BJ (cell line): ENCODE measurements around the gene GPR157. TPM values are rescaled to one million over a fixed set of nuclear protein-coding genes. Genes with fewer than 3 reads are reported as not detected.

ENCODE experiments used
- CTCF ChIA-PET: fragments of 350-600 bp; formaldehyde crosslinking; extraction: SDS; loops from one replicate; lab custom pipeline; 2021; ENCODE audit warnings: antibody characterized with exemption, inconsistent platforms; lab: Yijun Ruan, JAX
- POLR2A ChIA-PET: fragments of 300-600 bp; sonication (Branson Sonifier 250); formaldehyde crosslinking; extraction: SDS; loops from one replicate; lab custom pipeline; 2021; ENCODE audit warnings: antibody characterized with exemption; lab: Charles Lee
- DNase-seq: peaks from one replicate; pipeline ENCODE4 v3.0.0-alpha.2; 2011; ENCODE audit warnings: low read depth
- H3K27me3 ChIP-seq: 2 replicates; pipeline ENCODE4 v1.6.0; 2011; ENCODE audit warnings: low read length; ENCODE audit not compliant: control insufficient read depth, insufficient read depth
- H3K36me3 ChIP-seq: 2 replicates; pipeline ENCODE4 v1.5.1; 2011; ENCODE audit warnings: low read length; ENCODE audit not compliant: control insufficient read depth, insufficient read depth
- H3K4me3 ChIP-seq: 2 replicates; pipeline ENCODE4 v1.5.1; 2011; ENCODE audit warnings: low read depth, mild to moderate bottlenecking, control low read depth, low read length
- polyA plus RNA-seq: library from polyadenylated mRNA; depleted of rRNA; stranded (reverse); fragments of >200 nt; gene quantifications from 2 replicates; pipeline ENCODE4 v1.2.3, GENCODE V29; 2011
- TF ChIP-seq, protein P1 (sequence below): IDR thresholded peaks from 2 replicates; pipeline ENCODE4 v1.5.1; 2011; ENCODE audit warnings: low read depth, mild to moderate bottlenecking, control low read depth, inconsistent platforms, low read length, moderate library complexity; ENCODE audit not compliant: insufficient read depth

Gene GPR157
- polyA plus RNA-seq, 1 experiment = 2.5 TPM

DNA sequence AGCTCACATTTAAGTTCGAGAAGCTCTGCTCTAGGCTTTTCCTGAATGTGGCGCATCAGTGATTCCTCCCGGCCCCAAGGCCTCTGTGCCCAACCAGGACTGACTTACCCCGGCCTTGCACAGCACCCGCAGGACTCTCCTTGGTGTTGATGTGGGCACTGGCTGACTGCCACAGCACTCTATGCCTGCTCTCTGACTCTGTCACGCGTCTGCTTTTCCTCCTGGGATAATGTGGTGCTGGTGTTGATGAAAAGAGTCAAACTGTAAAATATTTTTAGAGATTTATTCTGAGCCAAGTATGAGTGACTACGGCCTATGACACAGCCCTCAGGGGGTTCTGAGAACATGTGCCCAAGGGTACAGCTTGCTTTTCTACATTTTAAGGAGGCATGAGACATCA is 44.0 kb downstream of the GPR157 start:
- ChIA-PET CTCF (interaction anchor here (0.8 to 2.5 kb wide), 3 partner anchors 10 to 26 kb away, joined by 4 to 8 read pairs (median 4); no protein-coding TSS in a partner anchor), POLR2A (no interaction called here)
- TF ChIP-seq, protein P1, sequence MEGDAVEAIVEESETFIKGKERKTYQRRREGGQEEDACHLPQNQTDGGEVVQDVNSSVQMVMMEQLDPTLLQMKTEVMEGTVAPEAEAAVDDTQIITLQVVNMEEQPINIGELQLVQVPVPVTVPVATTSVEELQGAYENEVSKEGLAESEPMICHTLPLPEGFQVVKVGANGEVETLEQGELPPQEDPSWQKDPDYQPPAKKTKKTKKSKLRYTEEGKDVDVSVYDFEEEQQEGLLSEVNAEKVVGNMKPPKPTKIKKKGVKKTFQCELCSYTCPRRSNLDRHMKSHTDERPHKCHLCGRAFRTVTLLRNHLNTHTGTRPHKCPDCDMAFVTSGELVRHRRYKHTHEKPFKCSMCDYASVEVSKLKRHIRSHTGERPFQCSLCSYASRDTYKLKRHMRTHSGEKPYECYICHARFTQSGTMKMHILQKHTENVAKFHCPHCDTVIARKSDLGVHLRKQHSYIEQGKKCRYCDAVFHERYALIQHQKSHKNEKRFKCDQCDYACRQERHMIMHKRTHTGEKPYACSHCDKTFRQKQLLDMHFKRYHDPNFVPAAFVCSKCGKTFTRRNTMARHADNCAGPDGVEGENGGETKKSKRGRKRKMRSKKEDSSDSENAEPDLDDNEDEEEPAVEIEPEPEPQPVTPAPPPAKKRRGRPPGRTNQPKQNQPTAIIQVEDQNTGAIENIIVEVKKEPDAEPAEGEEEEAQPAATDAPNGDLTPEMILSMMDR = no peak

DNA sequence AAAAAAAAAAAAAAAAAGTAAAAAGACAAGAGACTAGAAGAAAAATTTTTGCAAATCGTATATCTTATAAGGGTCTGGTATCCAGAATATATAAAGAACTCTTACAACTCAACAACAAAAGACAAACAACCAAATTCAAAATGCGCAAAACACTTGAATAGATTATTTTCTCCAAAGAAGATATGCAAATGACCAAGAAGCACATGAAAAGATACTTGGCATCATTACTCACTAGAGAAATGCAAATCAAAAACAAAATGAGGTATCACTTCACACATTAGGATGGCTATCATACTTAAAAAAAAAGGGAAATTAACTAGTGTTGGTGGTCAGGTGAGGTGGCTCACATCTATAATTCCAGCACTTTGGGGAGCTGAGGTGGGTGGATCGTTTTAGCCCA is 47.4 kb downstream of the GPR157 start:
- Histone ChIP-seq H3K4me3 (no peak overlapping the region), H3K36me3 (no peaks in the 10 kb centered on the region), H3K27me3 (no peaks in the 10 kb centered on the region; the same call in 1 of the 2 replicates)
- POLR2A ChIA-PET = interaction anchor here (0.6 kb wide), 2 partner anchors 76 to 98 kb away, joined by 3 to 9 read pairs; no protein-coding TSS in a partner anchor
- TF ChIP-seq, protein P1 = no peak
- CTCF ChIA-PET = interaction anchor here (0.6 to 1.8 kb wide), 3 partner anchors 30 to 185 kb away, joined by 3 to 6 read pairs (median 4); no protein-coding TSS in a partner anchor
- DNase-seq = no peak

More for the DNA sequence above, 44.0 kb downstream of the GPR157 start:
- Histone ChIP-seq H3K4me3 (no peak overlapping the region), H3K36me3 (no peaks in the 10 kb centered on the region), H3K27me3 (peaks cover 5% of the 10 kb centered on the region)
- DNase-seq = no peak

DNA sequence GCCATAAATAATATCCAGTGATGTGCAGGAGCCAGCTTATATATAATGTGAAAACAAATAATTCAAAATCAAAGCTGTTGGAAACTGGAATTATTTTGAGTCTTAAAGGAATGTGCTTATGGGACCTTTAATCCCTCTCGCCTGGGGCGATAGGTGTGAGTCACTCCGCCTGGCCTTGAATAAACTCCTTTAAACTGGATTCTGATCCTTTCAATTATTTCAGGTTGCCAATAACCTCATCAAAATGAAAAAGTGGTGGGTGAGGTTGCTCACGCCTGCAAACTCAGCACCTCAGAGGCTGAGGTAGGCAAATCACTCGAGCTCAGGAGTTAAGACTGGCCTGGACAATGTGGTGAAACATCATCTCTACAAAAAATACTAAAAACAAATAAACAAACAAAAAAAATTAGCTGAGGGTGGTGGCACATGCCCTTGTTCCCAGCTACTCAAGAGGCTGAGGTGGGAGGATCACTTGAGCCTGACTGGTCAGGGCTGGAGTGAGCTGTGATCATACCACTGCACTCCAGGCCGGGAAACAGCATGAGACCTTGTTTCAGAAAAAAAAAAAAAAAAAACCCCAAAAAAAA is 48.1 kb downstream of the GPR157 start:
- H3K4me3 ChIP-seq = no peak overlapping the region
- H3K27me3 ChIP-seq = no peaks in the 10 kb centered on the region; the same call in 1 of the 2 replicates
- TF ChIP-seq, protein P1 = no peak
- CTCF ChIA-PET = interaction anchor here (1.3 to 1.7 kb wide), 2 partner anchors 21 to 31 kb away, joined by 3 to 5 read pairs; no protein-coding TSS in a partner anchor
- no peaks in the 10 kb centered on the region for H3K36me3 ChIP-seq
- DNase-seq = no peak
- POLR2A ChIA-PET = interaction anchor here (0.6 kb wide), 2 partner anchors 76 to 99 kb away, joined by 3 to 9 read pairs; no protein-coding TSS in a partner anchor

DNA sequence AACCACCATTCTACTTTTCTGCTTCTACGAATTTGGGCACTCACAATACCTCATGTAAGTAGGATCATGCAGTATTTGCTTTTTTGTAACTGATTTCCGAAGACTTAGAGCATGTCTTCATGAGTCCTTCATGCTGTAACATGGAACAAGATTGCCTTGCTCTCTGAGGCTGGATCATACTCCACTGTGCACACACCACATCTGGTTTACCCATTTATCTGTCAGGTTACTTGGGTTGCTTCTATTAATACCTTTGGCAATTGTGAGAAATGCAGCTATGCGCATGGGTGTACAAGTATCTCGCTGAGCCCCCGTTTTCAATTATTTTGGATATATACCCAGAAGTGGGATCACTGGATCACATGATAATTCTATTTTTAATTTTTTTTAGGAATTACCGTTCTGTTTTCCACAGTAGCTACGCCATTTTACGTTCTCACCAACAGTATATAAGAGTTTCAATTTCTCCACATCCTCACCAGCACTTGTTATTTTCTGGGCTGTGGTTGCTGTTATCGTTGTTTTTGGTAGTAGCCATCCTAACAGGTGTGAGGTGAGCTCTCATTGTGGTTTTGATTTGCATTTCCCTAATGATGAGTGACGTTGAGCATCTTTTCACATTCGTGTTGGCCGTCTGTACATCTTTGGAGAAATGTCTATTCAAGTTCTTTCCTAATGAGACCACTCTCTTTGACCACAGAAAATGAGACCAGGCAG is 48.8 kb downstream of the GPR157 start:
- no peaks in the 10 kb centered on the region for H3K36me3 ChIP-seq
- H3K4me3 ChIP-seq = no peak overlapping the region
- POLR2A ChIA-PET = no interaction called here
- CTCF ChIA-PET = interaction anchor here (1.3 to 1.7 kb wide), 2 partner anchors 21 to 31 kb away, joined by 3 to 5 read pairs; no protein-coding TSS in a partner anchor
- H3K27me3 ChIP-seq = no peaks in the 10 kb centered on the region; the same call in 1 of the 2 replicates
- DNase-seq = no peak
- TF ChIP-seq, protein P1 = no peak
